Measurements from ENCODE around the gene LRRC8D.
A peak's percentile ranks its signal among the peaks of the same experiment; 100 is the strongest.
"Not testable (repeated sequence)": the region's sequence is repeated elsewhere in the genome, so short reads cannot be mapped to it uniquely, and the experiment has no call there.

The LRRC8D gene

DNA sequence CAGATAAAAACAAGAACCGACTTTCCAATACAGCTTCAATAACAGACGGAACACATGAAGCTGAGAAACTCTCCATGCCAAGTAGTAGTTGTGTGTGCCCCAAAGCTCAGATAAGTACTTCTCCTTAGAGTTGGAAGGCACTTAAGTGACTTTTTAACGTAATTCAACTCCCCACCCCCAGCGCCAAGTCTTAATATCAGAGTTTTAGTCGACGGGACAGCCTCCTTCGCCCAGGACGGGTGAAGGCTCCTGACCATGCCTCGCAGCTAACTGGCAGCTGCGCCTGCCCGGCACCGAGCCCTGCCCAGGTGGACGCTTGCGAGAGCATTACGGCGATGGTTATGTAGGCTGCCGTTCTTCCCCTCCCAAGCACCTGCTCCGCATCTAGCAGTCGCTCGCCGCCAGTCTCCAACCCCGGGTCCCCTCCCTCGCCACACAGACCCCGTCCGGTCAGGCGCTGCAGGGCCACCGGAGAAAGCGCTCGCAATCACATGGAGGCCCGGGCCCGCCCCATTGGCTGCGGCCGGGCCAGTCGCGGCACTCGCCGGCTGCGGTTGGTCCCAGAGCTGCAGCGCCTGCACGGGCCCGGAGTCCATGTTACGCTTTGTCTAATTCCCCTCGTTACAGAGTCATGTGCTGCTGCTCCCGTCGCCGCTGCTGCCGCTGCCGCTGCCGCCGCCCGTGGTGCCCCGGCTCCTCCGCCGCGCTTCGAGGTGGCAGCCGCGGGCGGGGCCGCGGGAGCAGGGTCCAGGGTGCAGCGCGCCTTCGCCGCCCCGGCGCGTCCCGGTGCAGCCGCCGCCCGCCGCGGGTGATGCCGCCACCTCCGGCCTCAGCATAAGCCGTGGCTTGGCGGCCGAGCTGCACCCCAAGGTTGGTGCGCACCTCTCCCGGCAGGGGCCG is at the start of gene LRRC8D:
Gene LRRC8D (plus strand): TSS at position 611 of the 900 bp plus-strand sequence. CDS start 112,037 bp downstream, outside the sequence.
- DNase-seq, result peak; percentile 87

DNA sequence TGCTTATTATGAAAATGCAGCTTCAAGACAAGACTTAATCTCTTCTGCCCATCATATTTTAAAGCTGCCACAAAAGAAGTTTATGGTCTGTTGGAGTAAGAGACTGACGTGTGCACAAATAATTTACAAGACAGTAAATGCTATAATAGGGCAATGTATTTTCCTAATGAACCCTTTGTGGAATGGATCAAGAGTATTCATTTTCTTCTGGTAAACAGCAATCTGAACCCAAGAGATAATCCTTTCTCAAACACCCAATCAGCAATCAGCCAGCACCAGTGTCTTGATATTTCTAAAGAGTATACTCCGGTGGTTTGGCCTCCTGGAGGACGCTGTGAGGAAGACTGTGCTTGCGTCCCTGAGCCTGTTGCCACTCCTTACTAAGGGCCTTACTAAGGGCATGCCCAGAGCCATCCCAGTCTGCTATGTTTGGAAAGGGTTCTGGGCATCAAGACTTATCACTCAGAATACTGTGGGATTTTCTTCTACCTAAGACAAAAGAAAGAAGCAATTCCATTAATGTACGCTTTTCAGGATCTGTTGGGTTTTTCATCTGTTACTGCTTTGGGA is 48.8 kb upstream of the LRRC8D start:
- DNase-seq, result no peak

GRCh38 chr1:89776104-89776503 is 44.7 kb upstream of the LRRC8D start:
- DNase-seq, result not testable (repeated sequence)

DNA sequence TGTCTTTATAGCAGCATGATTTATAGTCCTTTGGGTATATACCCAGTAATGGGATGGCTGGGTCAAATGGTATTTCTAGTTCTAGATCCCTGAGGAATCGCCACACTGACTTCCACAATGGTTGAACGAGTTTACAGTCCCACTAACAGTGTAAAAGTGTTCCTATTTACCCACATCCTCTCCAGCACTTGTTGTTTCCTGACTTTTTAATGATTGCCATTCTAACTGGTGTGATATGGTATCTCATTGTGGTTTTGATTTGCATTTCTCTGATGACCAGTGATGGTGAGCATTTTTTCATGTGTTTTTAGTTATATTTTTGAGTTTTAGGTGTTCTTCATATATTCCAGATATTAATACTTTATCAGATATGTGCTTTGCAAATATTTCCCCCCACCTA is 43.6 kb upstream of the LRRC8D start:
- not testable (repeated sequence) for DNase-seq

- DNase-seq, result no peak
Measured at GRCh38 chr1:89779151-89779940, 41.5 kb upstream of the LRRC8D start.

GRCh38 chr1:89780721-89781120 is 40.1 kb upstream of the LRRC8D start:
- peak; percentile 70 for DNase-seq

DNA sequence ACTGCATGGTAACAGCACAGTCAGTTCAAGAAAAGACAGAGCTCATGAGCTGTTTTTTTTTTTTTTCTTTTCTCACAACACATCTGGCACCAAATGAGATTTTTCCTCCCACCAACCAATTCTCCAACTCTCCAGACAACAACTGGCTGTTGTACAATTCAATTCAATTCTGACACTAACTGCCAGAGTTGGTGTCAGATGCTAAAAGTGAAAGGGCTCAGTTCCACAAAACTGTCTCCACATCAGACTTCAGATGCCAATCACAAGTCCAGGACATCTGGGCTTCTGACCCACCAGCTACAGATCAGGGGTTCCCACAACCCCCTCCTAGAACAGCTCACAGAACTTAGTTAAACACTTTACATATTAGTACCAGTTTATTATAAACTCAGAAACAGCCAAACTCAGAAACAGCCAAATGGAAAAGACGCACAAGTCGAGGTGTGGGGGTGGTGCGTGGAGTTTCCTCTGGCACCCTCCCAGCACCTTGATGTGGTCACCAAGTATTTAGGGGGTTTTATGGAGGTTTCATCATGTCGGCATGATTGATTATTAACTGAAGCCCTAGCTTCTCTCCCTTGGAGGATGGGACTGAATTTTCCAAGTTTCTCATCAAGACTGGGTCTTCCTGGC is 39.2 kb upstream of the LRRC8D start:
- DNase-seq, result no peak

- peak; percentile 83 for DNase-seq
Measured at GRCh38 chr1:89786628-89787214, 34.1 kb upstream of the LRRC8D start.

GRCh38 chr1:89790592-89790991 is 30.2 kb upstream of the LRRC8D start:
- no peak for DNase-seq

GRCh38 chr1:89791064-89791726 is 29.6 kb upstream of the LRRC8D start:
- DNase-seq, result no peak

DNA sequence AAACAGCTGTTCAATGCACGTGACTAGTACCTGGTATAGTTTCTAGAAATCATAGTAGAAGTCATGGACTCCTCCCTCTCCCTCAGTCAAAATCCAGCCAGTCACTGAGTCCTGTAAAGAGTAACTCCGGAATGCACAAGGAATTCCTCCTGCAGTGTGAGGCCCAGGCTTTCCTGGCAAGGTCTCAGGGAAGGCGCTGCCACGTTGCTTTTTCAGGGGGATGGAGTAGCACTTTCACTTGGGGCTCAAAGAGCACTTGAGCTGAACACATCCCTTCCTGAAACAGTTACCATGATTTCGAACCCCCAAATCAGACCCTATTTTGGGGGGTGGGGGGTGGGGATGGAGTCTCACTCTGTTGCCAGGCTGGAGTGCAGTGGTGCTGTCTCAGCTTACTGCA is 26.4 kb upstream of the LRRC8D start:
- DNase-seq, result no peak

- DNase-seq, result not testable (repeated sequence)
Measured at GRCh38 chr1:89795571-89795970, 25.3 kb upstream of the LRRC8D start.

GRCh38 chr1:89797876-89798275 is 23.0 kb upstream of the LRRC8D start:
- DNase-seq, result not testable (repeated sequence)

- peak; percentile 41 for DNase-seq
Measured at GRCh38 chr1:89799495-89799894, 21.3 kb upstream of the LRRC8D start.

DNA sequence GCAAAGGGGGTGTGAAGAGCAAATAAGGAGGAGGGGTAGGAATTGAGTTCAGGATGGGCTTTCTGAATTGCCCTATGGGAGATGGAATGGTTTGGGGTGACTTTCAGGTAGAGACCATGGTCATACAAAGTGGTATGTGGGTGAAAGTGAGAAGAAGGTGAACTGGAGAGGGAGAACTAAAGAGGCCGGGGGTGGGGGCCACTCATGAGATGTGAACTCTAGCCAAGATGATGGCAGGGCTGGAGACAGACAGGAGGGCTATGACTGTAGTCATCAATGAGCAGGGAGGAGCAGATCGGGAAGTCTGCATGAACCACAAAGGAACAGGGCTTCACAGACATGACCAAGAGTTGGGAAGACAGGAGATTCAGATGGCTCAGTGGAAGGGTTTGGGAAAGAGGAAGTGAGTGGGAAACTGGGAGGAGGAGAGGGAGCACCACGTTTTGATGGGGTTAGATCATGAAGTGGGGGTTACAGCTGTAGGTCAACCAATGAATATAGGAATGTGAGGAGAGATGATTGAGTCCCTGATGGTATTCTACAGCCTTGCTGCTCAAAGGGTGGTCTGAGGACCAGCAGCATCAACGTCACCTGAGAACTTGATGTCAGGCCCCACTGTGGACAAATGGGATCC is 20.7 kb upstream of the LRRC8D start:
- DNase-seq, result no peak

- DNase-seq, result no peak
Measured at GRCh38 chr1:89800718-89801117, 20.1 kb upstream of the LRRC8D start.

DNA sequence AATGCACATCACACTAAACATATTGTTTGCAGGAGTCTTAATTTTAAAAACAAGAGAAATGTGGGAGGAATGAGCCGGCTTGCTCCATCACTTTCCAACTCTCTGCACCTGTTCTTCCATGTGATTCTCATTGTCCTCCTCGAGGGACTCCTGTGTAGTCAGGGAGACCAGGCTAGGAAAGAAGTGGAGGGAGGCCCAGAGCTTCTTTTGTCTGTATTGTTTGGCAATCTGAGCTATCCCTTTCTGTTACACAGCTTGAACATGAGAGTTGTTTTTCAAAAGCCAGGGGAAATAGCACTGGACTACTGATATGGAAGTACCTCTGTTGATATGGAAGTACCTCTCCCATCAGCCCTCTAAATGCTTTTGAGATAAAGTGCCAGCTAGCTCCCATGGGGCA is 18.8 kb upstream of the LRRC8D start:
- no peak for DNase-seq

GRCh38 chr1:89802841-89803240 is 18.0 kb upstream of the LRRC8D start:
- DNase-seq, result no peak

DNA sequence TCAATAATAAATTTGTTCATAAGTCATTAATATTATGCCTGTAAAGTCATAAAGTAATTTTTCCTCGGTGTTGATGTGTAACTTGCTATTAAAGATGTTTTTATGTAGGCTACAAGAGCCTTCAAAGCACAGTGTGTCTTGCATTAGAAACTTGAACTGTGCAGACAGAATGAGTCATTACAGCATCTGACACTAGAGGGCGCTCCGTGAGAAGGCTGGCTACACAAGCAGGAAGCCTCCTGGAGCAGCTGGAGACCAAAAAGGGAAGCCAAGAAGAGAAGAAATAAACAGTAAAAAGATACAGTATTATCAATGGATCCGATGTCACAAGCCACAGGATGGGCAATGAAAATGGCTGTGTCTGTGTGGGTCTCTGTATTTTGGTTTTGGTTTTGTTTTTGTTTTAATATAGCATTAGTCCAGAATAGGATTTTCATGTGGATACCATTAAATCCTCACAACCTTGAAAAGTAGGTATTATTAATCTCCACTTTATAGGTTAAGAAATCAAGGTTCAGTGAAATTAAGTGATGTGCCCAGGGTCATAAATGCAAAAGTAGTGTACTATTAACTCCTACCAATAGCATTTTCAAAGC is 16.1 kb upstream of the LRRC8D start:
- DNase-seq, result peak; percentile 92

- DNase-seq, result no peak
Measured at GRCh38 chr1:89806616-89807015, 14.2 kb upstream of the LRRC8D start.

DNA sequence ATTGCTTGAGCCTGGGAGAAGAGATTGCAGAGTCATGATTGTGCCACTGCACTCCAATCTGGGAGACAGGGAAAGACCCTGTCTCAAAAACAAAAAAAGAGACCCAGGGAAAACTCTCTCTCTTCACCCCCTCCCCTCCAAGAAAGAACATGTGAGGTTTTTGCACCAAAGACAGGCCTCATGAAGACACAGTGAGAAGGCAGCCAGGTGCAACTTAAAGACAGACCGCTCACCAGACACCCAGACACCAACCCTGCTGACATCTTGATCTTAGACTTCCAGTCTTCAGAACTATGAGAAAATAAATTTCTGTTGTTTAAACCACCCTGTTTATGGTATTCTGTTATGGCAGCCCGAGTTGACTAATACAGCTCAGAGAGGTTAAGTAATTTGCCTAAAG is 13.3 kb upstream of the LRRC8D start:
- DNase-seq, result no peak

Data from hematopoietic multipotent progenitor cell treated with erythropoietin and hydrocortisone succinate and interleukin-3 and kit ligand, for 6 days (in vitro differentiated cells).